Activated T-helper 1 cell treated with anti-CD3 and anti-CD28 coated beads, Interleukin-12 subunit alpha, Interleukin-12 subunit beta, Interleukin-2, Interleukin-4 antibody, amounts not matched to agents 30 ng/mL and 10 ng/mL and 1 ng/mL, durations not matched to agents 14 hours and 24 hours and 36 hours (primary cell): ENCODE results near the gene CARTPT. TPM values are rescaled to one million over a fixed set of nuclear protein-coding genes. Genes with fewer than 3 reads are reported as not detected.
A peak's percentile ranks its signal among the peaks of the same experiment; 100 is the strongest.

Experiments
- DNase-seq: peaks from one replicate; pipeline ENCODE4 v3.0.0; 2021; ENCODE audit warnings: low spot score
- H3K27ac Mint-ChIP-seq: one replicate; pipeline ENCODE4 v1.8.0; 2021; ENCODE audit warnings: mild to moderate bottlenecking, mixed read lengths
- H3K27me3 Mint-ChIP-seq: one replicate; pipeline ENCODE4 v1.8.0; 2022; ENCODE audit warnings: mild to moderate bottlenecking, moderate library complexity, mixed read lengths; ENCODE audit not compliant: insufficient read depth
- H3K36me3 Mint-ChIP-seq: one replicate; pipeline ENCODE4 v1.8.0; 2021; ENCODE audit warnings: low read depth, mixed read lengths
- H3K4me1 Mint-ChIP-seq: one replicate; pipeline ENCODE4 v1.8.0; 2021; ENCODE audit warnings: low read depth, mixed read lengths
- H3K4me3 Mint-ChIP-seq: one replicate; pipeline ENCODE4 v1.8.0; 2021; ENCODE audit warnings: mild to moderate bottlenecking, moderate library complexity, mixed read lengths
- H3K9me3 Mint-ChIP-seq: one replicate; pipeline ENCODE4 v1.8.0; 2021; ENCODE audit warnings: mixed read lengths
- intact Hi-C: fragments of 100-400 bp; cut with micrococcal nuclease; formaldehyde crosslinking; loops from one replicate; pipeline ENCODE4 v1.15.1; 2024
- total RNA-seq: library from RNA; stranded (reverse); gene quantifications from 2 replicates; pipeline ENCODE4 v1.2.3, GENCODE V29; 2022

Gene CARTPT
- total RNA-seq, 1 donor from 2014 or later = not detected

GRCh38 chr5:71743155-71743554 is 24.1 kb downstream of the CARTPT start:
- Mint-ChIP-seq H3K27me3 (peaks cover 15% of the 10 kb centered on the region), H3K4me3 (no peak overlapping the region)

GRCh38 chr5:71744009-71744790 is 25.1 kb downstream of the CARTPT start:
- Mint-ChIP-seq H3K4me1 (no peaks in the 10 kb centered on the region), H3K4me3 (no peak overlapping the region), H3K27me3 (peaks cover 15% of the 10 kb centered on the region), H3K27ac (no peak overlapping the region), H3K36me3 (no peaks in the 10 kb centered on the region), H3K9me3 (no peaks in the 10 kb centered on the region)
- no peak for DNase-seq
- intact Hi-C loops = no loop called here

More at GRCh38 chr5:71743155-71743554, 24.1 kb downstream of the CARTPT start:
- Mint-ChIP-seq H3K9me3 (no peaks in the 10 kb centered on the region), H3K4me1 (no peaks in the 10 kb centered on the region), H3K36me3 (no peaks in the 10 kb centered on the region), H3K27ac (no peak overlapping the region)
- intact Hi-C loops = no loop called here
- no peak for DNase-seq

- H3K9me3 Mint-ChIP-seq = no peaks in the 10 kb centered on the region
- DNase-seq = no peak
- H3K27ac Mint-ChIP-seq = no peak overlapping the region
- H3K36me3 Mint-ChIP-seq = no peaks in the 10 kb centered on the region
- no peak overlapping the region for H3K4me3 Mint-ChIP-seq
- H3K27me3 Mint-ChIP-seq = peaks cover 11% of the 10 kb centered on the region
- H3K4me1 Mint-ChIP-seq = no peaks in the 10 kb centered on the region
- intact Hi-C loops = no loop called here
Observed at GRCh38 chr5:71747182-71747581, 28.1 kb downstream of the CARTPT start.

GRCh38 chr5:71748360-71748759 is 29.3 kb downstream of the CARTPT start:
- DNase-seq = no peak
- no peak overlapping the region for H3K27ac Mint-ChIP-seq
- no peaks in the 10 kb centered on the region for H3K36me3 Mint-ChIP-seq
- intact Hi-C loops = no loop called here
- no peaks in the 10 kb centered on the region for H3K4me1 Mint-ChIP-seq
- H3K27me3 Mint-ChIP-seq = peaks cover 5% of the 10 kb centered on the region
- H3K9me3 Mint-ChIP-seq = no peaks in the 10 kb centered on the region
- H3K4me3 Mint-ChIP-seq = no peak overlapping the region

GRCh38 chr5:71751422-71751821 is 32.3 kb downstream of the CARTPT start:
- no peaks in the 10 kb centered on the region for H3K9me3 Mint-ChIP-seq
- peaks cover 2% of the 10 kb centered on the region for H3K27me3 Mint-ChIP-seq
- no peaks in the 10 kb centered on the region for H3K4me1 Mint-ChIP-seq
- no peak for DNase-seq
- no peak overlapping the region for H3K4me3 Mint-ChIP-seq
- intact Hi-C loops = loop anchor here (10.0 kb wide), 1 partner anchor 237 kb away; no protein-coding TSS in a partner anchor
- H3K36me3 Mint-ChIP-seq = no peaks in the 10 kb centered on the region
- H3K27ac Mint-ChIP-seq = no peak overlapping the region

GRCh38 chr5:71752441-71753190 is 33.5 kb downstream of the CARTPT start:
- Mint-ChIP-seq H3K27ac (no peak overlapping the region), H3K4me3 (no peak overlapping the region), H3K27me3 (peaks cover 2% of the 10 kb centered on the region), H3K36me3 (no peaks in the 10 kb centered on the region), H3K9me3 (no peaks in the 10 kb centered on the region), H3K4me1 (peaks cover 3% of the 10 kb centered on the region)
- no peak for DNase-seq
- intact Hi-C loops = loop anchor here (10.0 kb wide), 1 partner anchor 238 kb away; no protein-coding TSS in a partner anchor

- peak; percentile 17 for DNase-seq
- Mint-ChIP-seq H3K4me3 (no peak overlapping the region), H3K27ac (no peak overlapping the region), H3K27me3 (peaks cover 4% of the 10 kb centered on the region), H3K4me1 (peaks cover 6% of the 10 kb centered on the region), H3K9me3 (no peaks in the 10 kb centered on the region), H3K36me3 (no peaks in the 10 kb centered on the region)
- intact Hi-C loops = loop anchor here (5.0 to 10.0 kb wide), 3 partner anchors 226 to 301 kb away; partner anchors contain the start of gene BDP1
Observed at GRCh38 chr5:71757590-71758543, 38.8 kb downstream of the CARTPT start.

GRCh38 chr5:71762826-71763225 is 43.8 kb downstream of the CARTPT start:
- no peaks in the 10 kb centered on the region for H3K9me3 Mint-ChIP-seq
- intact Hi-C loops = no loop called here
- no peak for DNase-seq
- no peak overlapping the region for H3K4me3 Mint-ChIP-seq
- peaks cover 2% of the 10 kb centered on the region for H3K27me3 Mint-ChIP-seq
- H3K36me3 Mint-ChIP-seq = no peaks in the 10 kb centered on the region
- H3K27ac Mint-ChIP-seq = no peak overlapping the region
- peaks cover 1% of the 10 kb centered on the region for H3K4me1 Mint-ChIP-seq

- intact Hi-C loops = no loop called here
- peaks cover 11% of the 10 kb centered on the region for H3K27me3 Mint-ChIP-seq
- no peak overlapping the region for H3K27ac Mint-ChIP-seq
- no peaks in the 10 kb centered on the region for H3K9me3 Mint-ChIP-seq
- DNase-seq = no peak
- H3K4me1 Mint-ChIP-seq = peaks cover 5% of the 10 kb centered on the region
- no peak overlapping the region for H3K4me3 Mint-ChIP-seq
- no peaks in the 10 kb centered on the region for H3K36me3 Mint-ChIP-seq
Observed at GRCh38 chr5:71767661-71768060, 48.6 kb downstream of the CARTPT start.

GRCh38 chr5:71769287-71769686 is 50.2 kb downstream of the CARTPT start:
- no peak overlapping the region for H3K27ac Mint-ChIP-seq
- no peaks in the 10 kb centered on the region for H3K9me3 Mint-ChIP-seq
- H3K4me1 Mint-ChIP-seq = peaks cover 5% of the 10 kb centered on the region
- H3K27me3 Mint-ChIP-seq = peaks cover 24% of the 10 kb centered on the region
- DNase-seq = no peak
- no peaks in the 10 kb centered on the region for H3K36me3 Mint-ChIP-seq
- intact Hi-C loops = no loop called here
- H3K4me3 Mint-ChIP-seq = no peak overlapping the region

GRCh38 chr5:71770381-71770780 is 51.3 kb downstream of the CARTPT start:
- Mint-ChIP-seq H3K27me3 (peaks cover 30% of the 10 kb centered on the region), H3K9me3 (no peaks in the 10 kb centered on the region), H3K4me1 (peaks cover 5% of the 10 kb centered on the region), H3K4me3 (no peak overlapping the region), H3K27ac (no peak overlapping the region), H3K36me3 (no peaks in the 10 kb centered on the region)
- DNase-seq = no peak
- intact Hi-C loops = no loop called here
